Stimulated activated CD8-positive, alpha-beta memory T cell treated with anti-CD3 and anti-CD28 coated beads, Interleukin-15, amount 100 ng/mL, for 4 hours (primary cell): Measurements from ENCODE around the gene CHCHD6.

Experiments used
- DNase-seq, 2 donors: peaks; one replicate each; pipeline ENCODE4 v3.0.0-alpha.2; 2020; ENCODE audit warnings: low read depth in 2 of 2

Gene CHCHD6

DNA sequence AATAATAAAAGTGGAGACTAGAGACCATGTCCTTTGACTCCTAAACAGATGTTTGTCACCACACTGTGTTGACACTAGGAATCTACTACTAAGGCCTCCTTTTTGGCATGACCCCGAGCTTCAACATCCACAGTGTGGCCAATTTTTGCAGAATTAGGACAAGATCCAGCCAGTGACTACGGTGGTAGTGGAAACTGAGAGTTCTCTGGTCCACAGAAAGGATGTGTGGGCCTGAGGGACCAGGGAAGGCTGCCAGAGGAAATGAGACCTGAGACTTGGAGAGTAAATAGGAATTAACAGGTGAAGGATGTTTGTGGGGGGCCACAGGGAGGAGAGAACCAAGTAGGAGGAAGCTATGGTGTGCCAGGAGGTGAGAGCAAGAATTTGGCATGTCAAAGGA lies 122.7 kb downstream of the CHCHD6 start:
- DNase-seq, result no peak

DNA sequence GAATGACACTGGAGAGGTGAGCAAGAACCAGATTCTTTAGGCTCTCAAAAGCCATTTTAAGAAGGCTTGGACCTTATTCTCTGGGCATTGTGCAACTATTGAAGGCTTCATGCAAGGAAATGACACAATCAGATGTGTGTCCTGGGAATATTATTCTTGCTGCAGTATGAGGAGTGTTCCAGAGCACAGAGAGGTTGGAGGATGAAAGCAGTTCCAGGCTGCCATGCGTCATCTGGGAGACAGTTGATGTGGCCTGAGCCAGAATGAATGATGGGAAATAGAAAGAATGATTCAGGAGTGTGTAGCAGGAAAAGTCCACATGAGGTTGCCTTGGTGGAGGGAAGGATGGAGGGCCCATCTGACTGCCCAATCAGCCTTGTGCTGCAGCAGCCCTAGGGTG lies 123.1 kb downstream of the CHCHD6 start:
- no peak for DNase-seq

DNA sequence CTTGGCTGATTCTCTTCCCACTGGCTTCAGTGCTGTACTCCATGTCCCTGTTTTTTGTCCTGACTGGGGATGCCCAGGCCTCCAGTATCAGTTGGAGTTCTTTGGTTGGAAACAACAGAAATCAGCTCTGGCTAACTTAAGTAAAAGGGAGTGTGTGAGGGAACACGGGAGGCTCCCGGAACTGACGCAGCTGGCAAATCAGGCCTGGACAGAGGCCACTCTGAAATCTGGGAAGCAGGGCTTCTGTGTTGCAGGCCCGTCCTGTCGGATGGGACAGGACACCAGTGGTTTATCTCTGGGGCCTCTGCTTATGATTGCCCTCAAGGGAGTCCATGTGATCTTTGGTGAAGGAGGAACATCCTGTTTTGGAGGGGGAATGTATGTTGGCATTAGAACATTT lies 124.3 kb downstream of the CHCHD6 start:
- DNase-seq, result no peak

DNA sequence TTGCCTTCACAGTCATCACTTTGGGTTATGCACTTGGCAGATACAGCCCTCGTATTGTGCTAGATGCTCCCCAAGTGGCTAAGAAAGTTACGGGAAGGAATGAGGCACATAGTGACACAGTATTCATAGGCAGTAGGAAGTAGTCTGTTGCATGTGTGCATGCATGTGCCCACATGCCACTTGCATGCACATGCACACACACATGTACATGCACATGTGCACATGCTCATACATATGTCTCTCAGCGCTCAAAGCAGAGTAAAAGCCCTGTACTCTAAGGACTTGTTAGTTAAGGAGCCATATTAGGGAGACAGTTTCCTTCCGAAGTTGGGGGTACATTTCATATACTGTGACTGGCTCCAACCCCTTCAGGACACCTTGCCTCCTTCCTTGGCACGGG lies 128.9 kb downstream of the CHCHD6 start:
- no peak for DNase-seq

DNA sequence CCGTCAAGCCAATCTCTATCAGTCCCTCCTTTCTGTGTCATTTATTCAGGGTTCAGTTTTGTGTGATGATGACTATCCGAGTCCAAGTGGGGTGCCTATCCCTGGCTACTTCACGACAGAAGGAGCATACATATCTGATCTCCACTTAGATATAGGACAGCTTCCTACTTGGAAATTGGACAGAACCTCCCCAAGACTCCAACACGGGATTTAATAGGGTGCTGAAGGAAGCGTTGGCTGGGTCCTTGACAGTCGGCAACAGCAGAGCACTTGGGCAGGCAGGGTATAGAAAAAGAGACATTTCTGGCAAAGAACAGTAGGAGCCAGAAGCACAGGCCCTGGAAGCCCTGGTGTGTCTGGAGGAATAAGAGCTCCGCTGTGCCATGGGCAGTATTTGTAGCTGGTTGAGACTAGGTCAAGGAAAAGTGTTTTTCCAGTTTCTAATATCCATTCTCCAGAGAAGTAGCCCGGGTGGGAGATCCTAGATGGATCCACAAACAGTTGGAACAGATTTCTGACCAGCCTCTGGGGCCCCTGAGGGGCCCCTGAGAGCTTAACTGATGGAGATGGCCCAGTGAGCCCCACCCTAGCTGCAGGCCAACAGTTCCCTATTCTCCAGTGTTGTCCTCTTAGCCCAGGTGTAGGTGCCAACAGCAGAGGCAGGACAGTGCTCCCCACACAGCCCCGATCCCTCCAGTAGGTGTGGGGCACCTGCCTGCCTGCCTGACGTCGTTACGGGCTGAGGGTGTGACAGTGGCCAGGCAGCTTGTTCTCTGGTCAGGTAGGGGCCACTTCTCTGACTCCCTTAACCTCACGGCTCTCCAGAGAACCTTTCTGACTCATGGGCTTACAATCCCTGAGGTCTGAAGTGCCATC lies 130.8 kb downstream of the CHCHD6 start:
- DNase-seq, result no peak

DNA sequence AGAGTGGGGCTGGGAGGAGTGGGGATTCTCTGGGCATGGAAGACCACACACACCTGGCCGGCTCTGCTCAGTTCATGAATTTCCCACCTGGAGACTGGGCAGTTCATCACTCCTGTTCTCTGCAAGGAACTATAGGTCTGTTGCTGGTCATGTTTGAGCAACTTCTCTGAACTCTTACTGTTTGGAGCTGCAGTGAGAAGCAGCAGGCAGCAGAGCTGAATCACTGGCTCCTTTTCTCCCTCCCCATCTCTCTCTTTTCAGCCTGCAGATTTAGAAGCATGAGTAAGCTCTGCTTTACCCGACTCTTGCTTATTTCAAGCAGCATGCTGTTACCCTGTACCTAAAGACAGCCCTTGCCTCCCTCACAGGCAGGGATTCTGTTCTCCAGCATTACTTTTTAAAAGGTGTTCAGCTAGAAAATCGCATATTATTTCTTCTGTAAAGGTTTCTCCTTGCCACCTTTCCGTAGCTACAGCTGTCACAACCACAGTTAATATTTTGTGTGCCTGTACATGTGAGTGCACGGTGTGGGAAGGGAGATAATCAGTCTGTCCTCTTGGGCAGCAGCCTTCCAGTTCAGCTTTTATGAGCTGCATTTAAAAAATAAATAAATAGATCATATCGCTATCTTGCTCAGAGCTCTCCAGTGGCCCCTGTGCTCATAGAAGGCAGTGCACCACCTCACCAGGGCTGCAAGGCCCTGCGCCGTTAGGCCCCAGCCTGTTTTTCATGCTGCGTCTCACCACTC lies 131.6 kb downstream of the CHCHD6 start:
- no peak for DNase-seq

DNA sequence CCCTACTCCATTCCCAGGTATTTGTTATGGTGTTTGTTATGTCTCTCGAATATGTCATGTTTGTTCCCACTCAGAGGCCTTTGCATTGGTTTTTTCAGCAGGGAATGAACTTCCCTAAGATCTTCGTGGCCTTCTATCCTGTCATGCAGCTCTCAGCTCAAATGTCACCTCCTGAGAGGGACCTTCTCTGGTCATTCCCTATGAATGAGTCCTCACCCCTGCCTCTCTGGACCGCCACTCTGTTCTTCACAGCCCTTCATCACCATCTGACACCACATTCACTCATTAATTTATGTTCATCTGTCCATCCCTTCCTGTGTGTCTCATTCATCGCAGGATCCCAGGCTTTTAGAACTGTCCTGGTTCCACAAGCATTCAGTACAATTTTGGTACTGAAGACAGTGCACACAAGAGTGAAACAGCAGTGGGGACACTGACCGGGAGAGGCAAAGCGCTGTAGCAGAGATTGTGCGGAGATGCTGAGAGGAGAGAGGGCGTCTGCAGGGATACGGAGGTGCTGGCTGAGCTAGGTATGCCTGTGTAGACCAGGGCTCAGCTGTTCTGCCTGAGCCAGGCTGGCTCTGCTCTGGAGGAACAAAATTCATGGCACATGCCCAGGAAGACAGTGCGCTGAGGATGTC lies 132.3 kb downstream of the CHCHD6 start:
- DNase-seq, result no peak

DNA sequence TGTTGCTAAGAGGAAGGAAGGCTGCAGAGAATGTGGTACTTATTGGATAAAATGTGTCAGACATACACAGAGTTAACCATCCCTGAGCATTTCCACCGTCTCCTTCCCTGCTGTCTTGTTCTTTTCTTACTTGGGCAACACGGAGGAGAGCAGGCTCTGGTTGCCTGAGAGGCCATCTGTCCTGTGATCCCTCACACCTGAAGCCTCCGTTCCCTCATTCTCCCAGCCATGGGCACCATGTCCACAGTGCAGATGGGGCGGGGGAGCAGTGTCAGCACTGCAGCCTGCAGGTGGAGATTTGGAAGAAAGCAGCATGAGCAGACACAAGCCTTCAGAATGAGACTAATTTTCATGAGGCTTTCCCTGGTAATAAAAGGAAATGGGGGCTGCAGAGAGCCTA lies 133.7 kb downstream of the CHCHD6 start:
- no peak for DNase-seq

DNA sequence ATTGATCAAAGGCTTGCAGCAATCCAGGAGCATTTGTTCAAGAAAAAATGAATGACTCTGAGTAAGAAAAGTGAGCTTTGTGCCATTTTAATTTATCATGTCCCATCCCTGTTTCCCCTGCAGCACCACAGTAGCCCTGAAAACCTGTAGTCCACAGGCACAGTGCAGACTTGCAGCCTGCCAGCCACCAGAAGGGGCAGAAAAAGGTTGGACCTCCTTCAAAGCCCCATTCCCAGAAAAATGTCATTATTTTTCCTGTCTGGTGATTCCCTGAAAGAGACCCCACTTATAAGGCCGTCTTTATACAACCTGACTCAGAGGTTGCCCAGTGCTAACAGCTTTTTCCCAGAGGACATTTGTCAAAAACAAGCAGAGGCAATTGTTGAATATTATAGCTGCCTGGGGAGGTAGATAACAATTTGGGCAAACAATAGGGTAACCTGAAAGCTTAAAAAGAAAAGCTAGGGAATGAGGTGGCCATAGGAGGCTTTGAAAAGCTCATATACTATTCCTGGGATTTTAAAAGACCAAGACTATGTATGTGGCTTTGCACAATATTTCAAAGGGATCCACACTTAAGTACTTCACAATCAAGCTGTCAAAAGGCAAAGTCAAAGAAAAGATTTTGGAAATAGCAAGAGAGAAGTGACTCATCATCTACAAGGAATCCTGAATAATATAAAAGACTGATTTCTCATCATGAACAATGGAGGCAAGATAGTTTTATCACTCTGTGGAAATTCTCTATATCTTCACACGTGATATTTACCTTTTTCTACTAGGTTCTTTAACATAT lies 142.1 kb downstream of the CHCHD6 start:
- no peak for DNase-seq

DNA sequence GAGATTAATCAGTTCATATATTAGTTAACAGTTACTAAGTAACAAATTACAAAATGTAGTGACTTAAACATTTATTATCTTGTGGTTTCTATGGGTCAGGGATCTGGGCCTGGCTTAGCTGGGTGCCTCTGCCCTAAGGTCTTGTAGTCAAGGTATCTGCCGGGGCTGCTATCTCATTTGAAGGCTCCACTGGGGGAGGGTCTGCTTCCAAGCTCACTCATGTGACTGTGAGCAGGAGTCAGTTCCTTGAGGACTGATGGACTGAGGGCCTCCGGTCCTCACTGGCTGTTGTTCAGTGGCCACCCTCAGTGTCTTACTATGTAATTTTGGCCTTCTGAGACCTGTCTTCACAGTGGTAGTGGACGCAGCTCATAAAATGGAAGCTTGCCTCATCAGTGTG lies 143.0 kb downstream of the CHCHD6 start:
- no peak for DNase-seq

DNA sequence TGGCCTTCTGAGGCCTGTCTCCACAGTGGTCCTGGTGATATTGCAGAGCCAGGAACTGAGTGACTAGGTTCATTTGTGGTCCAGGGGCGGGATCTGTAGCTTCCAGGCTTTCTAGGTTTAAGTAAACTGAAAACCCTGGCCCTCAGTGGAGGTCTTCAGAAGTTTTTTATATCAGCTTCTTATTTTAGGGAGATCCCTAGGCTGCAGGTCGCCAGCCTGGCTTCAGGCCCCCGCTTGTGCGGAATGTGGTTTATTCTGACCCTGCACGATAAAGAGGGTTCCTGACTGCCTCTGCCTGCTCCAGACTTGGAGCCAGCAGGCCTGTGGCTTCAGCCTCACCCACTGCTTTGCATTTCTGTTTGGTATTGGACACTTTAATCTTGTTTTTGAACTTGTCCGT lies 145.0 kb downstream of the CHCHD6 start:
- no peak for DNase-seq

DNA sequence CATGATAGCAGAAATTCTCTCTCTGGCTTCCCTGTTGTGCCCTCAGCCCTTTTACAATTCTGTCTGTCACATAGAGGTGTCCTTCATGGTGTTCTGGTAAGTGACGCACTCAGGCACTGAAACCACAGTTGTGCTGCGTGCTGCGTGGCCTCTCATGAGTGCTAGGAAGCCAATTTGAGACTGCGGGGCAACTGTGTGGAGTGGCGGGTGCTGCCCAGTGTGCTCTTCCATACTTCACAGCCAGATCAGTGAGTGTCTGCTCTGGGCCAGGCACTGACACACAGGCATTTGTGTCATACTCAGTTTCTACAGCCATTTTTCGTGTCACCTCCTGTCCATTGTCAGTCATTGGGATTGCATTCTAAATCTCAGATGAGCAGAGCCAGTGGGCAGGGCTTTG lies 145.7 kb downstream of the CHCHD6 start:
- DNase-seq, result no peak

DNA sequence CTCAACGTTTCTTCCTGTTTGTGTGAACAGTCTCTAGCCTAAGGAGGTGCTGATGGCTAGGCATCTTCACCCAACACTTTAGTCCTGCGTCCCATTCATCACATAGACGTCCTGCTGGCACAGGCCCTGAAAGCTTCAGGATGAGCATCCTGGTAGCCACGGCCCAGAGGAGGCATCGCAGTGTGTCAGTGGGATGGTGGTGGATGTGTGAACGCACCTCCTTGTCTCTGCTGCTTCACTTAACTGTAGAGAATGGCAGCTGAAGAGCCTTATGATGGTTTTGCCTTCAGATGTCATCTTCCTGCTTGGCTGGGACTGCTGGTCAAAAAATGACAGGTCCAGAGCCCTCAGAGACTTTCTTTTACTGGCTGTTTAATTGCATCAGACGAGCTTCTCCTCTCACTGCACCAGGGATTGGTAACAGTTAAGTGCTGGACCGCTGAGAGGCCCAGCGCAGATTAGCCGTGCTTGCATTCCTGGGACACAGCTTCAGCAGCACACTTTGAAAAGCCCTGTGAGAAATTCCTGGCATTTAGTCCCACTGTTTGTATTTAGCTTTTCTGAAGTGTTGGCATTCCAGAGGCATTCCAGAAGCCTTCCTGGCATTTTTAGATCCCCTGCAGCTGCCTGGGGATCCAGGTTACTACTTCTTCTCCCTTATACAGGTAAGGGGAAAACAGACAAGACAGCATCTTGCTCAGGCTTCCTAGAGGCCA lies 146.5 kb downstream of the CHCHD6 start:
- DNase-seq, result no peak

DNA sequence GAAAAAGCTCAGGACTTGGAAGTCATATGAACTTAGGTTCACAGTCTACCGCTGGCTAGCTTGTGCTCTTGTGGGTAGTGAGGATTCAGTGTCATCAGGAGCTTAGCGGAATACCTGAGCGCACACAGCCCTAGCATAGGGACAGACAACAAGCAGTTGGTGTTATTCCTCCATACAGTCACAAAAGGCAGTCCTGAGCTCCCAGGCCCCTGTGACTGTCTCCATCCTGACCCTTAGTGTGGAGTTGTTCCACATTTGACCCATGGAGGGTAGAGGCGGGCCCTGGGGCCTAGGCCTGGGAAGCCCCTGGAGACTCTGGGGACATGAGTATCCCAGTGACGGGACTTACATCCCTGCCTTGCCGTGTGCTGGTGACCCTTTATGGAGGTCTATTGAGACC lies 147.3 kb downstream of the CHCHD6 start:
- no peak for DNase-seq

DNA sequence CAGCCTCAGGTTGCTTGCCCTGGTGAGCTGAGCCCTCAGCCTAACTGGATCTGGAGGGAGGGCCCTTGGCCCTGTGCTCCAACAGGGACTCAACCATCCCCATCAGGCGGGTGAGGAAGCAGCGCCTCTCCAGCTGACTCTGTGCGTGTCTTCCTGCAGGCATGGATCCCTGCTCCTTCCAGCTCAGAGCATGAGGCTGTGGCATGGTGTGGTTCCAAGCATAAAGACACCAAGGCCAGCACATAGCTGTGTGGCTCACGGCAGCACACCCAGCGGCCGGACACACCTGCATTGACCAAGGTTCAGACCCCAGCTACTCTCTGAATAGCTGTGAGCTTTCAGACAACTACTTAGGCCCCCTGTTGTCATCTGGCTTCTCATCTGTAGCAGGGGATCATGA lies 147.9 kb downstream of the CHCHD6 start:
- no peak for DNase-seq

DNA sequence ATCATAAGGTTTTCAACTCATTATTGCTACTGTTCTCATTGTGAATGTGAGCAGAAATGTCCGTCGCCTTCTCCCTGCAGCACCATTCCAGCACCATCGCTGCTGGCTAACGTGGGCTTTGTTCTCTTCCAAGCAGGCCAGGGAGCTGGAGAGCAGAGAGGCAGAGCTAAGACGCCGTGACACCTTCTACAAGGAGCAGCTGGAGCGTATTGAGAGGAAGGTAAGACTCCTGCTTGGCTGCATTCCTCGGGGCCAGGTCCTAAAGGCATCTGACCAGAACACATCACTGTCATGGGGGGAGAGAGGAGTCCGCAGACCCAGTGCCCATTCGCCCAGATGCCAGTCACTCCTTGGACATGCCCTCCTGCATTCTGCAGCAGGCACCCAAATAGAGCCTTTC lies 148.5 kb downstream of the CHCHD6 start:
- no peak for DNase-seq

DNA sequence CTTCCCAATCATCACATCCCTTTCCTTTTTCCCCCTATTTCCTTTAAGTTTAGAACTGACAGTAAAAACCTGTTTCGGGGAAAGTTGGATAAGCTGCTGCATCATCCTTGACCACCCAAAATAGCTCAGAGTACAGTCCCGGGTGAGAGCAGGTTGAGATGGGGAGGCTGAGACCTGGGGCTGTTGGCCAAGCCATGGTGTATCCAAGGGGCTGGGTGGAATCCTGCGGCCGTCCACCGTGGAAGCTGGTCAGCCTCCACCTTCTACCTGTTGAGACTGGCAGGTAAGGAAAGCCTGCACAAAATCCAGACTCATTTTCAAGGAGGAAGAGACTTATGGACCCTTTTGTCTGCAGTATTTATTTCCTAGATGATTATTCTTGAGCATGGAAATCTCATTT lies 150.6 kb downstream of the CHCHD6 start:
- no peak for DNase-seq

DNA sequence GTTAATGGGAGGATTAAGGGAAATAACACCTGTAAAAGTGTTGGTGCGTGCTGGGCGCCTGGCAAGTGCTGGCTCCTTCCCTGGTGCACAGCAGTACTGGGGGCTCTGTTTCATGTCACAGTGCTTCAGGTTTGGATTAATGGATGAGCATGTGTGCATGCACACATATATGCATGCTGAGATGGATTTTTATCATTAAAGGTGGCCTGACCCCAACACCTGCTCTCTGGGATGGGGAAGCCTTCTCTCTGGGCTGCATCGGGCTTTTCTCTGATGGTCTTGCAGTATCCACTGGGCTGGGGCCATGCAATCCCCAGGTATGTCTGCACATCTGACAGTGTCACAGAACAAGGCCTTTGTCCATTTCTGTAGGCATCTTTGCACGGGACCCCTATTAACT lies 151.3 kb downstream of the CHCHD6 start:
- no peak for DNase-seq

DNA sequence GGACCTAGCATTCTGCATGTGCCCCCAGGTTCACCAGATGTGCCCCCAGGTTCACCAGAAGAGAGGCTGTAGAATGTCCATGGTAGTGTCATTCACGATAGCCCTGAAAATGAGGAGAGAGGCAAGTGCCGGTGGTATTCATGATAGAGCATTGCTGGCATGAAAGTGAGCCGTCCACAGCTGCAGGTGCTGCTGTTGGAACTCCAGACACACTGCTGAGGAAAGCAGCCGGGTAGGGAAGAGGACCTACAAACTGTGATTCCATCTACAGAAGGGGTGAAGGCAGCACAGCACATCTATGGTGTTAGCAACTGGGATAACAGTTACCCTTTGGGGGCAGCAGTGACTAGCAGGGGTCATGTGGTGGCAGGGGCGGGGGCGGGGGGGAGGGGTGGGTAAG lies 153.9 kb downstream of the CHCHD6 start:
- DNase-seq, result no peak

DNA sequence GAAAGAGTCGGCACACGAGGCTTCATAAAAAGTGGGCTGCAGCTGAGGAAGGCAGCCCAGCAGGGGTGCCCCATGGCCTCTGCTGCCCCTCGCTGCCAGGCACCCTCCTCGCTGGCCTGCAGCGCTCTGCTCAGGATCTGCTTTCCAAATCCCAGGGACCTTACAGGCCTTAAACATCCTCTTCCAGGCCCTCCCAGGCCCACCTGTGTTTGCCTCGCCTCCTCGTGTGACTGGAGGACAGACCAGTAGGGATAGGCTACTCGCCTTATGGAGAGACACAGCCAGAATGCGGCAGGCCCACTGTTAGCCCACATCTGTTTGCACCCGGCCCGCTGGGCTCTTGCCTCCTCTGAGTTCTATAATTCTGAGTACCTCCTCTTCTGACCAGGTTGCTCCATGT lies 154.4 kb downstream of the CHCHD6 start:
- DNase-seq, result no peak

DNA sequence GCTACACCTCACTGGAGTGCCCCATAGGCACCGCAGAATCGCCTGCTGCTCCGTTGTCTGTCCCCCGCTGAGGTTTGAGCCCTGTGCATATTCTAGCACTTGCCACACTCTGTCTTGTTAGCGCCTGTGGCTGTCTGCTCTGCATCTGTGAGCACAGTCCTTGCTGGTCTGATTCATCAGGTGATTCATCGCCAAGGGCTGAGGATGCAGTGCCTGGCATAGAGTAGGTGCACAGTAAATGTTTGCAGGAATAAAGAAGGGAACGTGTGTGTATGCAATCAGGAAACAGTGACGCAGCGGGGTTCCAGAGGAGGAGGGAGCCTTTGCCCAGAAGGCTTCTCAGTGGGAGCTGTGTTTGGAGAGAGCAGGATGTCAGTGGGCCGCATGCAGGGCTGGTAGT lies 154.8 kb downstream of the CHCHD6 start:
- no peak for DNase-seq
